Sigmoid colon (tissue), 4 donors: ENCODE measurements around the gene BZW2.

Experiments used
- CTCF ChIP-seq, 4 experiments: fragments of 450-650 bp in 3 of 4; fragments of 200-600 bp in 1 of 4; IDR thresholded peaks; one replicate each; pipeline ENCODE4 v1.5.1; 2016 to 2019; ENCODE audit warnings: antibody characterized with exemption in 4 of 4, mild to moderate bottlenecking in 3 of 4, moderate library complexity in 2 of 4
- POLR2A ChIP-seq, 2 donors: fragments of 450-650 bp; IDR thresholded peaks; one replicate each; pipeline ENCODE4 v1.6.1; 2016; ENCODE audit warnings: antibody characterized with exemption in 2 of 2, mild to moderate bottlenecking in 2 of 2, moderate library complexity in 2 of 2
- POLR2AphosphoS5 ChIP-seq, 4 donors: sonication (generic); formaldehyde crosslinking; IDR thresholded peaks; one replicate each; pipeline ENCODE4 v1.6.1; 2017; ENCODE audit warnings: antibody characterized with exemption in 4 of 4

- TF ChIP-seq CTCF (IDR thresholded peaks at IDR 0.05) (no peak), POLR2A (IDR thresholded peaks at IDR 0.05) (no peak), POLR2AphosphoS5 (IDR thresholded peaks at IDR 0.05) (no peak)
Measured at GRCh38 chr7:16656141-16656540, 10.2 kb downstream of the BZW2 start.
